Lower leg skin (tissue), 4 donors: ENCODE results near the gene AJAP1. TPM values are rescaled to one million over a fixed set of nuclear protein-coding genes. Genes with fewer than 3 reads are reported as not detected.

ENCODE experiments used
- DNase-seq, 2 donors: peaks; one replicate each; pipeline ENCODE4 v3.0.0-alpha.2; 2019; ENCODE audit warnings: low spot score in 2 of 2
- H3K4me3 ChIP-seq: fragments of 200-600 bp; sonication (generic); 2 replicates; pipeline ENCODE4 v1.5.1; 2017; ENCODE audit warnings: mild to moderate bottlenecking, low read depth; ENCODE audit not compliant: poor library complexity, severe bottlenecking
- CTCF ChIP-seq, 3 donors: fragments of 450-650 bp; IDR thresholded peaks; one replicate each; pipeline ENCODE4 v1.5.1; 2016; ENCODE audit warnings: antibody characterized with exemption in 3 of 3, mild to moderate bottlenecking in 3 of 3, moderate library complexity in 2 of 3
- POLR2A ChIP-seq, 2 donors: fragments of 450-650 bp; IDR thresholded peaks; one replicate each; pipeline ENCODE4 v1.6.1; 2016 to 2017; ENCODE audit warnings: antibody characterized with exemption in 2 of 2, mild to moderate bottlenecking in 1 of 2, moderate library complexity in 1 of 2
- WGBS, 2 donors: methylation state at CpG; one replicate each; pipeline ENCODE4 v1.1.5; 2018; 5-methylcytosine and 5-hydroxymethylcytosine counted together
- intact Hi-C: fragments of 100-400 bp; cut with DNase I; formaldehyde crosslinking; loops from one replicate; pipeline ENCODE4 v1.15.0; 2023; ENCODE audit warnings: low total_unique reads
- total RNA-seq, 4 donors: library from RNA; depleted of rRNA; stranded (reverse); fragments of >200 nt; gene quantifications; one replicate each; pipeline ENCODE4 v1.1.0, GENCODE V29; 2016

AJAP1 gene
- total RNA-seq, 4 donors from 2014 or later = 0.69 to 1.7 (median 1.3) TPM

- TF ChIP-seq CTCF (IDR thresholded peaks at IDR 0.05) (no peak), POLR2A (IDR thresholded peaks at IDR 0.05) (no peak)
- DNase-seq = no peak
- H3K4me3 ChIP-seq = no peak overlapping the region
- 58 to 60% methylated on average over 5 to 6 of the region's 6 CpGs for WGBS, 2 donors
- intact Hi-C loops = no loop called here
These were observed 38.9 kb downstream of the AJAP1 start for GRCh38 chr1:4693331-4693730.

- DNase-seq = no peak
- intact Hi-C loops = no loop called here
- H3K4me3 ChIP-seq = no peak overlapping the region
- no peak for TF ChIP-seq CTCF (IDR thresholded peaks at IDR 0.05)
- no peak for TF ChIP-seq POLR2A (IDR thresholded peaks at IDR 0.05)
- WGBS, 2 donors = 77 to 79% methylated on average over 10 of the region's 10 CpGs
These were observed 39.5 kb downstream of the AJAP1 start for GRCh38 chr1:4693891-4694290.

- WGBS, 2 donors = 84 to 86% methylated on average over 9 of the region's 9 CpGs
- no peak for TF ChIP-seq POLR2A (IDR thresholded peaks at IDR 0.05)
- TF ChIP-seq CTCF (IDR thresholded peaks at IDR 0.05) = no peak
- intact Hi-C loops = no loop called here
- H3K4me3 ChIP-seq = no peak overlapping the region
- DNase-seq = no peak
These were observed 40.1 kb downstream of the AJAP1 start for GRCh38 chr1:4694492-4694891.

GRCh38 chr1:4695241-4695640 lies 40.8 kb downstream of the AJAP1 start:
- intact Hi-C loops = no loop called here
- TF ChIP-seq POLR2A (IDR thresholded peaks at IDR 0.05) = no peak
- TF ChIP-seq CTCF (IDR thresholded peaks at IDR 0.05) = no peak
- no peak overlapping the region for H3K4me3 ChIP-seq
- DNase-seq = no peak
- WGBS, 2 donors = 69 to 93% methylated on average over 8 of the region's 8 CpGs

GRCh38 chr1:4696161-4696745 lies 41.8 kb downstream of the AJAP1 start:
- TF ChIP-seq CTCF (IDR thresholded peaks at IDR 0.05) = no peak
- TF ChIP-seq POLR2A (IDR thresholded peaks at IDR 0.05) = no peak
- WGBS, 2 donors = 71 to 87% methylated on average over 9 to 12 of the region's 12 CpGs
- intact Hi-C loops = no loop called here
- H3K4me3 ChIP-seq = no peak overlapping the region
- DNase-seq = no peak

GRCh38 chr1:4696753-4697152 lies 42.3 kb downstream of the AJAP1 start:
- no peak overlapping the region for H3K4me3 ChIP-seq
- intact Hi-C loops = no loop called here
- DNase-seq = no peak
- TF ChIP-seq POLR2A (IDR thresholded peaks at IDR 0.05) (no peak), CTCF (IDR thresholded peaks at IDR 0.05) (no peak)
- whole genome bisulfite sequencing, 2 donors = 92 to 93% methylated on average over 2 of the region's 2 CpGs
